PC-3 (cell line): ENCODE measurements around the gene RFC3.

Source experiments
- CTCF ChIP-seq: fragments of 300-600 bp; sonication (generic); conservative IDR thresholded peaks from 2 replicates; pipeline ENCODE4 v1.5.1; 2017; ENCODE audit warnings: antibody characterized with exemption, low read depth, mild to moderate bottlenecking, low read length
- EZH2 ChIP-seq: fragments of 300-600 bp; sonication (generic); IDR thresholded peaks from one replicate; pipeline ENCODE4 v1.6.1; 2017; ENCODE audit warnings: antibody characterized with exemption, mild to moderate bottlenecking, low read length; ENCODE audit not compliant: unreplicated experiment
- EZH2phosphoT487 ChIP-seq: fragments of 300-600 bp; sonication (generic); IDR thresholded peaks from 2 replicates; pipeline ENCODE4 v1.6.1; 2018; ENCODE audit warnings: mild to moderate bottlenecking, antibody characterized with exemption, low read length, borderline replicate concordance

DNA sequence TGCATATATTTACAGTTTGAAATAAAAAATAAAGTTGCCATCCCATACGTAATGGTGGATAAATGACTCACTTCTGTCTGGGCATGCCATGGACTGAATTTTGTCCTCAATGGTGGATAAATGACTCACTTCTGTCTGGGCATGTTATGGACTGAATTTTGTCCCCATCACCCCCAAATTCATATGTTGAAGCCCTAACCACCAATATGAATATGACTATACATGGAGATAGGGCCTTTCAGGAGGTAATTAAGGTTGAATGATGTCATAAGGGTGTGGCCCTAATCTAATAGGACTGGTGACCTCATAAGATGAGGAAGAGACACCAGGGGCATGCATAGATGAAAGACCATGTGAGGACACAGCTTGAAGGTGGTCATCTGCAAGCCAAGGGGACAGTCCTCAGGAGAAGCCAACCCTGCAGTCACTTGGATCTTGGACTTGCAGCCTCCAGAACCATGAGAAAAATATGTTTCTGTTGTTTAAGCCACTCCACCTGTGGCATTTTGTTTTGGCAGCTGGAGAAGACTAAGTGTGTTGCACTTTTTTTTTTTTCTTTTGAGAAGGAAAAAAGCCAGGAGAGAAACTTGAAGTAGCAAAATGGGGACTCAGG, 41.8 kb downstream of the RFC3 start:
- no peak for TF ChIP-seq CTCF
- no peak for TF ChIP-seq EZH2phosphoT487
- no peak for TF ChIP-seq EZH2
